Body of pancreas (tissue), 4 donors: ENCODE measurements around the gene ABHD16B.

ENCODE experiments used
- CTCF ChIP-seq, 7 experiments: fragments of 450-650 bp in 4 of 7; fragments of 200-600 bp in 3 of 7; sonication (generic) in 3 of 7; IDR thresholded peaks; one replicate each; pipeline ENCODE4 v1.5.1; 2016 to 2019; ENCODE audit warnings: antibody characterized with exemption in 7 of 7
- POLR2A ChIP-seq, 3 donors: fragments of 450-650 bp; IDR thresholded peaks; one replicate each; pipeline ENCODE4 v1.6.1; 2016; ENCODE audit warnings: antibody characterized with exemption in 3 of 3, mild to moderate bottlenecking in 2 of 3

DNA sequence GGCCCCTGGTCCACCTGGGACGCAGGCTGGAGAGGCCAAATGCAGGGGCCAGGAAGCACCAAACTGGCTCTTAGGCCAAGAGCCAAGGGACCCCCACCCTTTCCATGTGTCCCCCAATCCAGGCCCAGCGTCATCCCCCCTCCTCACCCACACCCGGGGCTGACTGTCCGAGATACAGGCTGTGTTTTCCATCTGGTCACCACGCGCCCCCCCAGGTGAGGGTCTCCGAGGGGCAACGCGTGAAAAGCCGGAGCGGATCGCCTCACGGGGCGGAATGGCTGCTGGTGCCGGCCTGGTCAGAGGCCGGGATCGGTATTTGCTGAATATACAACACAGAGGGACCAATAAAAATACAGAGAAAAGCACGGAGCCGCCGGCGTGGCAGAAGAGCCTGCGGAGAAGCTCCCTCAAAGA, 5.2 kb upstream of the ABHD16B start:
- no peak for TF ChIP-seq CTCF (IDR thresholded peaks at IDR 0.05)
- peak in 1 of 3 donors; percentile 9 for TF ChIP-seq POLR2A (IDR thresholded peaks at IDR 0.05)
